SU-DHL-6 (cell line): ENCODE results near the gene TRPM3.

Experiments
- H2AFZ ChIP-seq: fragments of 200-600 bp; sonication (generic); 2 replicates; pipeline ENCODE4 v1.6.1; 2014; ENCODE audit warnings: low read depth, mild to moderate bottlenecking, moderate library complexity, mixed read lengths, antibody characterized with exemption, low read length; ENCODE audit not compliant: severe bottlenecking
- H3F3A ChIP-seq: fragments of 200-600 bp; shearing (Covaris generic); 2 replicates; pipeline ENCODE4 v1.6.0; 2016; ENCODE audit warnings: antibody characterized with exemption, mild to moderate bottlenecking; ENCODE audit not compliant: insufficient read depth
- H3K27ac ChIP-seq: fragments of 200-600 bp; sonication (generic); 2 replicates; pipeline ENCODE4 v1.5.1; 2016; ENCODE audit warnings: low read depth, mild to moderate bottlenecking, low read length, moderate library complexity, mixed read lengths
- H3K27me3 ChIP-seq: fragments of 200-600 bp; sonication (generic), shearing (Covaris generic); 2 replicates; pipeline ENCODE4 v1.6.0; 2014; ENCODE audit warnings: mild to moderate bottlenecking, low read length
- H3K36me3 ChIP-seq: fragments of 200-600 bp; sonication (generic); 2 replicates; pipeline ENCODE4 v1.6.1; 2014; ENCODE audit warnings: mild to moderate bottlenecking, low read length, mixed read lengths
- H3K4me2 ChIP-seq: fragments of 300-600, 200-600 bp; shearing (Covaris generic), sonication (generic); 2 replicates; pipeline ENCODE4 v1.6.0; 2014; ENCODE audit warnings: low read length, low read depth, mild to moderate bottlenecking; ENCODE audit not compliant: poor library complexity, severe bottlenecking
- H3K4me3 ChIP-seq: fragments of 200-600 bp; sonication (generic); 2 replicates; pipeline ENCODE4 v1.5.1; 2014; ENCODE audit warnings: antibody characterized with exemption, low read length, mild to moderate bottlenecking, mixed read lengths; ENCODE audit not compliant: insufficient read depth, poor library complexity, severe bottlenecking
- H3K79me2 ChIP-seq: fragments of 200-600 bp; sonication (generic); 2 replicates; pipeline ENCODE4 v1.6.1; 2014; ENCODE audit warnings: mild to moderate bottlenecking, low read length, moderate library complexity; ENCODE audit not compliant: insufficient read depth
- H3K9ac ChIP-seq: fragments of 200-600 bp; sonication (generic); 2 replicates; pipeline ENCODE4 v1.7.0; 2014; ENCODE audit warnings: mild to moderate bottlenecking, low read length
- H3K9me2 ChIP-seq: fragments of 200-600 bp; sonication (generic); replicated peaks from 2 replicates; pipeline ENCODE4 v1.6.1; 2014; ENCODE audit warnings: low read length; ENCODE audit not compliant: insufficient read depth
- H3K9me3 ChIP-seq: fragments of 200-600 bp; sonication (generic); 2 replicates; pipeline ENCODE4 v1.6.1; 2014; ENCODE audit warnings: low read length, mixed read lengths; ENCODE audit not compliant: insufficient read depth
- H4K20me1 ChIP-seq: fragments of 200-600 bp; sonication (generic); 2 replicates; pipeline ENCODE4 v1.6.1; 2014; ENCODE audit warnings: low read depth, mild to moderate bottlenecking, antibody characterized with exemption, low read length, moderate library complexity, mixed read lengths
- EZH2phosphoT487 ChIP-seq: fragments of 200-600 bp; sonication (generic), shearing (Covaris generic); conservative IDR thresholded peaks from 2 replicates; pipeline ENCODE4 v1.6.1; 2018; ENCODE audit warnings: mild to moderate bottlenecking, antibody characterized with exemption, low read length, moderate library complexity, mixed read lengths
- TF ChIP-seq, protein P1 (sequence below): fragments of 200-600 bp; sonication (generic); IDR thresholded peaks from one replicate; pipeline ENCODE4 v1.5.1; 2017; ENCODE audit warnings: antibody characterized with exemption, mild to moderate bottlenecking, low read length, moderate library complexity; ENCODE audit not compliant: insufficient read depth, poor library complexity, severe bottlenecking

The TRPM3 gene

DNA sequence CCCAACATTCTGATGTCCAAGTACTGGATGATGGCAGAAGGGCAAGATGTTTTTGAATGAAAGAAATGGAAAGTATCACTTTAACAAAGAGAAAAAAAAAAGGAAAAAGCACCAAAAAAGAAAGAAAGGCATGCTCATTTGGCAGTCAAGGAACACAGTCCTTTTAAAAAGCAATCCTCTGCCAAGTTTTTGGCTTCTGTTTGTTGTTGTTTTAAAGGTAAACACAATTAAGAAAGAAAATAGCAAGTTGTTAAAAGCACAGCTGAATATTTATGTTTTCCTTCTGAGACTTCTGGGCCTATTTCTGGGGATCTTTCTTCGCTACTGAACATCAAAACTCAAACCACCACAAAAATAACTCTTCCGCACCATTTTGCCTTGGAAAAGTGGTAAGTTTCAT, 162.1 kb downstream of the TRPM3 start:
- Histone ChIP-seq H3K9me3 (no peaks in the 10 kb centered on the region), H3F3A (no peaks in the 10 kb centered on the region)
- TF ChIP-seq EZH2phosphoT487 = no peak

DNA sequence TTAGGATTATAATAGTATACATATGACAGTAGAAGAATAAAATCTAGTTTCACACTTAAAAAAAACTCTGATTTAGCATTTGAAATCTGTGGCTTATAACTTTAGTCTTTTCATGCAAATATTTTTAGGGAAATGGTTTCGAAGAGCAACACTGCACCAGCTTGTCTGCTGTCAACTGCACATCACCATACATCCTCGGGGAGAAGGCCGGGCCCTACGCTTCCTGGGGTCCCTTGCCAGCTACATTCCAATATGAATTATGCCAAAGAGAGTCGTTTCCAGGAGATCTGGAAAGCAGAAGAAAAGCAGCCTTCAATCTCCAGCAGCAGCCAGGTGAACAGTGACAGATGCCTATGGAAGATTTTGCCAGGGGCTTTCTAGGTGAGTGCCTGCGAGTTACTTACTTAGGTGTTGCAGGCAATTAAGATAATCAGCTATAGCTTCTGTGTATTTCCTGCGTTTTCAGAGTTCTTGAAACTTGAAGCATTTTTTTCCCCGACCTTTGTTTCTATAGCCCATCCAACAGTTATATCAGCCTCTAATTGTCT, 166.8 kb downstream of the TRPM3 start:
- Histone ChIP-seq H2AFZ (no peak overlapping the region), H3K4me2 (no peak overlapping the region), H3K27ac (no peak overlapping the region)

More for the DNA sequence above, 162.1 kb downstream of the TRPM3 start:
- no peak overlapping the region for H3K4me2 ChIP-seq
- no peaks in the 10 kb centered on the region for H3K27me3 ChIP-seq
- H2AFZ ChIP-seq = no peak overlapping the region
- no peaks in the 10 kb centered on the region for H3K79me2 ChIP-seq
- no peak overlapping the region for H3K27ac ChIP-seq
- no peaks in the 10 kb centered on the region for H4K20me1 ChIP-seq
- H3K9me2 ChIP-seq = no peaks in the 10 kb centered on the region
- no peak overlapping the region for H3K9ac ChIP-seq
- no peak overlapping the region for H3K4me3 ChIP-seq
- no peaks in the 10 kb centered on the region for H3K36me3 ChIP-seq

DNA sequence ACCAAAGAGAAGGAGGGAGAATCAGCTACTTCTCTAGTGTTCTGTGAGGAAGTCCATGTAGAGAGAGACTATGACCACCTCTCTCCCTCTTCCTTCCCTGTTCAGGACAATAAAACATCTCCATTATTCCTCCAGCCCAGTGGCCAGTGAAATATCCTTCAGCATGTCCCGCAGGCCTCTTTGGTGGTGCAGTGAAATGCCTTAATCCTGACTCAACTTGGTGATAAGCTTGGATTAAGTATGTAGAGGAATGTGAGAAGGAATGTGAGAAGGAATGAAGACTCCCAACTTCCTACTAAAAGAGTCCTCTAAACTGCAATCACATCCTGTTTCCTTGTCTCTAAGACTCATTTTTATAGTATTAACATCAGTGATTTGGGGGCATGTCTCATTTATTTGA, 167.3 kb downstream of the TRPM3 start:
- Histone ChIP-seq H3K79me2 (no peaks in the 10 kb centered on the region), H3K4me3 (no peak overlapping the region), H3F3A (no peaks in the 10 kb centered on the region), H2AFZ (no peak overlapping the region), H3K9ac (no peak overlapping the region), H3K27me3 (no peaks in the 10 kb centered on the region), H3K9me2 (no peaks in the 10 kb centered on the region), H4K20me1 (no peaks in the 10 kb centered on the region), H3K27ac (no peak overlapping the region), H3K36me3 (no peaks in the 10 kb centered on the region), H3K9me3 (no peaks in the 10 kb centered on the region), H3K4me2 (no peak overlapping the region)
- no peak for TF ChIP-seq EZH2phosphoT487
- TF ChIP-seq, protein P1, sequence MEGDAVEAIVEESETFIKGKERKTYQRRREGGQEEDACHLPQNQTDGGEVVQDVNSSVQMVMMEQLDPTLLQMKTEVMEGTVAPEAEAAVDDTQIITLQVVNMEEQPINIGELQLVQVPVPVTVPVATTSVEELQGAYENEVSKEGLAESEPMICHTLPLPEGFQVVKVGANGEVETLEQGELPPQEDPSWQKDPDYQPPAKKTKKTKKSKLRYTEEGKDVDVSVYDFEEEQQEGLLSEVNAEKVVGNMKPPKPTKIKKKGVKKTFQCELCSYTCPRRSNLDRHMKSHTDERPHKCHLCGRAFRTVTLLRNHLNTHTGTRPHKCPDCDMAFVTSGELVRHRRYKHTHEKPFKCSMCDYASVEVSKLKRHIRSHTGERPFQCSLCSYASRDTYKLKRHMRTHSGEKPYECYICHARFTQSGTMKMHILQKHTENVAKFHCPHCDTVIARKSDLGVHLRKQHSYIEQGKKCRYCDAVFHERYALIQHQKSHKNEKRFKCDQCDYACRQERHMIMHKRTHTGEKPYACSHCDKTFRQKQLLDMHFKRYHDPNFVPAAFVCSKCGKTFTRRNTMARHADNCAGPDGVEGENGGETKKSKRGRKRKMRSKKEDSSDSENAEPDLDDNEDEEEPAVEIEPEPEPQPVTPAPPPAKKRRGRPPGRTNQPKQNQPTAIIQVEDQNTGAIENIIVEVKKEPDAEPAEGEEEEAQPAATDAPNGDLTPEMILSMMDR = no peak

More for the DNA sequence above, 166.8 kb downstream of the TRPM3 start:
- no peaks in the 10 kb centered on the region for H3K9me2 ChIP-seq
- no peak overlapping the region for H3K9ac ChIP-seq
- no peaks in the 10 kb centered on the region for H3K79me2 ChIP-seq
- no peak for TF ChIP-seq EZH2phosphoT487
- TF ChIP-seq, protein P1 = no peak
- H3K27me3 ChIP-seq = no peaks in the 10 kb centered on the region
- no peaks in the 10 kb centered on the region for H4K20me1 ChIP-seq
- no peak overlapping the region for H3K4me3 ChIP-seq
- H3K9me3 ChIP-seq = no peaks in the 10 kb centered on the region
- H3K36me3 ChIP-seq = no peaks in the 10 kb centered on the region
- H3F3A ChIP-seq = no peaks in the 10 kb centered on the region
